ENCODE results near the gene GIT1. TPM values are rescaled to one million over a fixed set of nuclear protein-coding genes. Genes with fewer than 3 reads are reported as not detected.

GIT1 gene
- total RNA-seq, 1 experiment from 2014 or later, result 46.5 TPM

GRCh38 chr17:29549177-29549923, 40.1 kb downstream of the GIT1 start:
- ChIA-PET POLR2A (no interaction called here), CTCF (no interaction called here)
- BruUV-seq (replicated peaks), result no TSS peak
- Mint-ChIP-seq H3K4me3 (ENCODE audit: unreplicated experiment) (no peak overlapping the region), H3K27me3 (ENCODE audit: insufficient read depth, unreplicated experiment) (no peaks in the 10 kb centered on the region), H3K27ac (ENCODE audit: unreplicated experiment) (no peak overlapping the region), H3K4me1 (ENCODE audit: low read depth, unreplicated experiment) (no peaks in the 10 kb centered on the region), H3K9me3 (ENCODE audit: unreplicated experiment) (no peaks in the 10 kb centered on the region), H3K36me3 (ENCODE audit: insufficient read depth, unreplicated experiment) (peaks cover 27% of the 10 kb centered on the region)
- Histone ChIP-seq H3K36me3 (ENCODE audit: control insufficient read depth, insufficient read depth, low read length) (no peaks in the 10 kb centered on the region), H3K4me3 (ENCODE audit: low read depth, low read length) (no peak overlapping the region), H3K27me3 (replicated peaks; ENCODE audit: control insufficient read depth, insufficient read depth, low read length) (no peaks in the 10 kb centered on the region), H3K9me3 (no peaks in the 10 kb centered on the region), H3K4me1 (no peaks in the 10 kb centered on the region)
- DNase-seq, result no peak
- intact Hi-C loops (cut with micrococcal nuclease; ENCODE audit: unreplicated experiment), result no loop called here
- TF ChIP-seq CTCF (IDR thresholded peaks at IDR 0.05; ENCODE audit: insufficient read depth in 1 of 2, low read depth in 1 of 2, low read length in 1 of 2, severe bottlenecking in 1 of 2, unreplicated experiment in 1 of 2), result no peak

GRCh38 chr17:29546830-29547229, 42.6 kb downstream of the GIT1 start:
- no peaks in the 10 kb centered on the region for H3K9me3 Mint-ChIP-seq (ENCODE audit: unreplicated experiment)

GRCh38 chr17:29546085-29546484, 43.4 kb downstream of the GIT1 start:
- H3K4me1 Mint-ChIP-seq (ENCODE audit: low read depth, unreplicated experiment), result no peaks in the 10 kb centered on the region

More at GRCh38 chr17:29546830-29547229, 42.6 kb downstream of the GIT1 start:
- Histone ChIP-seq H3K4me3 (ENCODE audit: low read depth, low read length) (no peak overlapping the region), H3K4me1 (no peaks in the 10 kb centered on the region), H3K9me3 (no peaks in the 10 kb centered on the region), H3K27me3 (replicated peaks; ENCODE audit: control insufficient read depth, insufficient read depth, low read length) (no peaks in the 10 kb centered on the region), H3K36me3 (ENCODE audit: control insufficient read depth, insufficient read depth, low read length) (no peaks in the 10 kb centered on the region)
- TF ChIP-seq CTCF (IDR thresholded peaks at IDR 0.05; ENCODE audit: insufficient read depth in 1 of 2, low read depth in 1 of 2, low read length in 1 of 2, severe bottlenecking in 1 of 2, unreplicated experiment in 1 of 2), result no peak
- Mint-ChIP-seq H3K27me3 (ENCODE audit: insufficient read depth, unreplicated experiment) (no peaks in the 10 kb centered on the region), H3K36me3 (ENCODE audit: insufficient read depth, unreplicated experiment) (peaks cover 52% of the 10 kb centered on the region), H3K4me3 (ENCODE audit: unreplicated experiment) (no peak overlapping the region), H3K4me1 (ENCODE audit: low read depth, unreplicated experiment) (no peaks in the 10 kb centered on the region), H3K27ac (ENCODE audit: unreplicated experiment) (no peak overlapping the region)
- no peak for DNase-seq
- no TSS peak for BruUV-seq (replicated peaks)
- POLR2A ChIA-PET, result no interaction called here
- intact Hi-C loops (cut with micrococcal nuclease; ENCODE audit: unreplicated experiment), result no loop called here
- CTCF ChIA-PET, result no interaction called here

More at GRCh38 chr17:29546085-29546484, 43.4 kb downstream of the GIT1 start:
- Mint-ChIP-seq H3K27me3 (ENCODE audit: insufficient read depth, unreplicated experiment) (no peaks in the 10 kb centered on the region), H3K27ac (ENCODE audit: unreplicated experiment) (no peak overlapping the region), H3K36me3 (ENCODE audit: insufficient read depth, unreplicated experiment) (peaks cover 60% of the 10 kb centered on the region), H3K4me3 (ENCODE audit: unreplicated experiment) (no peak overlapping the region), H3K9me3 (ENCODE audit: unreplicated experiment) (no peaks in the 10 kb centered on the region)
- POLR2A ChIA-PET, result no interaction called here
- Histone ChIP-seq H3K4me3 (ENCODE audit: low read depth, low read length) (no peak overlapping the region), H3K9me3 (no peaks in the 10 kb centered on the region), H3K27me3 (replicated peaks; ENCODE audit: control insufficient read depth, insufficient read depth, low read length) (no peaks in the 10 kb centered on the region), H3K36me3 (ENCODE audit: control insufficient read depth, insufficient read depth, low read length) (no peaks in the 10 kb centered on the region), H3K4me1 (no peaks in the 10 kb centered on the region)
- no TSS peak for BruUV-seq (replicated peaks)
- no peak for TF ChIP-seq CTCF (IDR thresholded peaks at IDR 0.05; ENCODE audit: insufficient read depth in 1 of 2, low read depth in 1 of 2, low read length in 1 of 2, severe bottlenecking in 1 of 2, unreplicated experiment in 1 of 2)
- DNase-seq, result no peak
- intact Hi-C loops (cut with micrococcal nuclease; ENCODE audit: unreplicated experiment), result no loop called here
- CTCF ChIA-PET, result interaction anchor here (0.5 to 1.0 kb wide), 2 partner anchors 45 to 636 kb away, joined by 3 read pairs; no protein-coding TSS in a partner anchor
